Measurements from ENCODE around the gene FHIT.

The FHIT gene

DNA sequence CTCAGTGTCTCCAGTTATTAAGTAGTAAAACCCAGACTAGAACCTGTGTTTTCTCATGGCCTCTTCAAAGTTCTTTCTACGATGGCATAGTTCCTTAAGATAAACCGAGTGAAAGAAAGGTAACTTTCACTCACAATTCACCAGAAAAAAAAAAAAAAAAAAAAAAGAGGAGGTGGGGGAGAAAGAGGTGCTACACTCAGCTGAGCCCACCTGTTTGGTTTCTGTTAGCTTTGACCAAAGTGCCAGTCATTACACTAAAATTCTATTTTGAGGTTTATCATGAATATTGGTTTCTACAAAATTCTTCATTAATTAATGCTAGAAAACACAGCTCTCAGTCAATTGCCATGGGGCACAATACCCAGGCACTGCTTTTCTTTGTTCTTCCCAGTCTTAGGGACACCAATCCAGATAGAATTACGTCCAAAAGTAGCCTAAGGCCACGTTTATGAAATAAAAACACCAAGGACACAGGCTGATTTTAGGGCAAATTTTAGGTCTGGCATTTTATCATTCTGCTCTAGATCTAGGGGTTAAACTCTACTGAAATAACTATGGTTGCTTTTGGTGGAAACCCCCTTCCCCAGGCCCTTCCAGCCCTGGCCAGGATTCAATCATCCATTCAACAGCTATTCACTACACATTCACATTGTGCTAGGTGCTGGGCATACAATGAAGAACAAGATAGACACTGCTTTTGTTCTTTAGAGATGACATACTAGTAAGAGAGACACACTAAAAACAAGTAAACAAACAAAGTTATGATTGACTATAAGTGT, 1097.8 kb downstream of the FHIT start:
- no peak for FAIRE-seq
- TF ChIP-seq, protein P1, sequence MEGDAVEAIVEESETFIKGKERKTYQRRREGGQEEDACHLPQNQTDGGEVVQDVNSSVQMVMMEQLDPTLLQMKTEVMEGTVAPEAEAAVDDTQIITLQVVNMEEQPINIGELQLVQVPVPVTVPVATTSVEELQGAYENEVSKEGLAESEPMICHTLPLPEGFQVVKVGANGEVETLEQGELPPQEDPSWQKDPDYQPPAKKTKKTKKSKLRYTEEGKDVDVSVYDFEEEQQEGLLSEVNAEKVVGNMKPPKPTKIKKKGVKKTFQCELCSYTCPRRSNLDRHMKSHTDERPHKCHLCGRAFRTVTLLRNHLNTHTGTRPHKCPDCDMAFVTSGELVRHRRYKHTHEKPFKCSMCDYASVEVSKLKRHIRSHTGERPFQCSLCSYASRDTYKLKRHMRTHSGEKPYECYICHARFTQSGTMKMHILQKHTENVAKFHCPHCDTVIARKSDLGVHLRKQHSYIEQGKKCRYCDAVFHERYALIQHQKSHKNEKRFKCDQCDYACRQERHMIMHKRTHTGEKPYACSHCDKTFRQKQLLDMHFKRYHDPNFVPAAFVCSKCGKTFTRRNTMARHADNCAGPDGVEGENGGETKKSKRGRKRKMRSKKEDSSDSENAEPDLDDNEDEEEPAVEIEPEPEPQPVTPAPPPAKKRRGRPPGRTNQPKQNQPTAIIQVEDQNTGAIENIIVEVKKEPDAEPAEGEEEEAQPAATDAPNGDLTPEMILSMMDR (IDR thresholded peaks at IDR 0.05; ENCODE audit: insufficient read depth, missing control alignments) = no peak
- DNase-seq (ENCODE audit: insufficient read length, low spot score) = no peak

DNA sequence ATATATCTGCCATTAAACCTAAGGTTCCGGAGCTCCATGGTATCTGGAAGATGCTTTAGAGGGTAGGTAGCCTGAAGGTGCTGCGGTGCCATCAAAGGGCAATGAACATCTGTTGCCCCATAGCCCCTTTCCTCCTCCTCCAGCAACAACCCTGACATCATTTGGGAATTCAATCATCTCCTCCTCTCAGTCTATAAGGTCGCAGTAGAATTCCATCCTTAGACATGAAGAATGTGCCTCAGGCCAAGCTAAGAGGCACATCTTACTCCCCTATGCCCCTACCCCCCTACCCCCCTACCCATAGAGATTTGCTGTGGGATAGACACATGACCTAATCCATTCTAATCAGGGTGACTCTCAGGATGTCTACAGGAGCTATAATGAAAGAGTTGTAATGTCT, 1101.8 kb downstream of the FHIT start:
- TF ChIP-seq, protein P1 (IDR thresholded peaks at IDR 0.05; ENCODE audit: insufficient read depth, missing control alignments) = no peak
- FAIRE-seq = no peak
- no peak for DNase-seq (ENCODE audit: insufficient read length, low spot score)

DNA sequence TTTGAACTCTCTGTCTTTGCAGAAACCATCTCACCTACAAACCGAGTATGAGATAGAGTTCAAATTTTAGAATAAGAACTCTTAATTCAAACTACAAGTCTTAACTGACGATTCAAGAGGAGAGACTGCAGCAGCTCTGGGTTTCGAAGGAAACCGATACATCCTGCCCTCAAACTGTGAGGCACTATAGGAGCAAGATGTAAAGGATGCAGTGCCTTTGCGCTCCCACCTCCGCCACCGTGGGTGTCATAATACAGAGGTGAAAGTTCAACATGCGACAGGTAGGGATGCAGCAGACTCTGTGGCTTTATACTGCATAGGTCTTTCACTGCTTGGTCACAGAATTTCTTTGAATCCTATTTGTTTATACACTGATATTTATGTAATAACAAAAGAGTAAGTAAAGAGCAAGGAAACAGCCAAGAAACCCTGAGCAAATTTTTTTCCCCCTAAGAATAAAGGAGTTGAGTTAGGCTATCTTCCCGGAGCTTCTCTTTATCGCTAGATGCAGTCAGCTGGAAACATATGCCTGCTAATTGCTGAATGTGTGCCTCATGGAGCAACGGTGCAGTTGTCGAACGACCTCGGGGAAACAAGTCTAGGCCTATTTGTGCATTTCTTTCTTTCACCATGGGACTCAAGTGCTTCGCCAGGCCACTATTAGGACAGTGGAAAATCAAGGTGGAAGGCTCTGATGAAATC, 1103.9 kb downstream of the FHIT start:
- no peak for FAIRE-seq
- no peak for DNase-seq (ENCODE audit: insufficient read length, low spot score)

DNA sequence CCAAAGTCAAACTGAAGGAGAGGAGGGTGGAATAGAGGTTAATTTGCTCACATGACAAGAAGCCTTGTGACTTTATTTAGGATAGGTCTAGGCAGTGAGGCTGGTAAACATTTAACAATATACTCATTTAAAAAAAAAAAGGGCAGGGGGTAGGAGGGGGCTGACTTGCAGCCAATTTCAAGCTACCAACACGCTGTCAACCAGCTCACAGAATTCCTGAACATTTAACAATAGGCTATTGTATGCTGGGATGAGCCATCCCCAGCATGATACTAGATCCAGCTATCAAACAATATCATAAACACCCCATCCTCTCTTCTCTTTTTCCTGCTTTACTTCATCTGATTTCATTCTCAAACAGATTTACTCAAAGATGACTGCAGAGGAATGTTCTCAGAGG, 1105.1 kb downstream of the FHIT start:
- TF ChIP-seq, protein P1 (IDR thresholded peaks at IDR 0.05; ENCODE audit: insufficient read depth, missing control alignments) = no peak
- no peak for DNase-seq (ENCODE audit: insufficient read length, low spot score)
- no peak for FAIRE-seq

More for the DNA sequence above, 1103.9 kb downstream of the FHIT start:
- TF ChIP-seq, protein P1 (IDR thresholded peaks at IDR 0.05; ENCODE audit: insufficient read depth, missing control alignments) = no peak

DNA sequence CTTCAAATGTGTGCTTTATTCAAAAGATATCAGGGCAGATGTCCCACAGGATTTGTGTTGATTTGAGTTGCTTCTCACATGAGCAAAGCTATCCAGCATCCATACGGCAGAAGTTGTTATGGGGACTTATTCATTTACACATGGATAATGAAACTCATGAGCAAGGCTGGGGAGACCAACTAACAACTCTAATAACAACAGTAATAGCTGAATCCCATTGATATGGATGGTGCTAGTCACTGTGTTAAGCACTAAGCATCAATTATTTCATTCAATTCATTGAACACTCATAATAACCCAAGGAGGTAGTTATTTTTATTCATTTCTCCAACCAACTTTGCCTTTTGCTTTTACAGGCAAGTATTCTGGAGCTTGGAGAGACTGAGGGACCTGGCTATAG, 1107.2 kb downstream of the FHIT start:
- DNase-seq (ENCODE audit: insufficient read length, low spot score) (no peak), FAIRE-seq (no peak)
- TF ChIP-seq, protein P1 (IDR thresholded peaks at IDR 0.05; ENCODE audit: insufficient read depth, missing control alignments) = no peak

DNA sequence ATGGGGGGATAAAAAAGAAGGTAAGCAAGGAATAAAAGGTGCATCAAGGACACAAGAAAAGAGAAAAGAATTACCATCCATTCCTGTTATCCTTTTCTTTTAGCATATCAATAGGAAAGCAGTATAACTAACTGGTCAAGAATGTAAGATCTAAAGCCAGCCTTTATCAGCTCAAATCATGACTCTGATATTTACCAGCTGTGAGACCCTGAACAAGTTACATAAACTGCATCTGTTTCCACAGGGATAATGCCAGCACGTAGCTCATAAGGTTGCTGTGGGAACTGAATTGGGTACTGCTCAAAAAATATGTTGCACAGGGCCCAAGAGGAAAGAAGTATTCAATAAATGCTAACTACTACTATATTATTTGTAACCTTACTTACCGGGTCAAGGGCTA, 1109.2 kb downstream of the FHIT start:
- DNase-seq (ENCODE audit: insufficient read length, low spot score) (no peak), FAIRE-seq (no peak)
- TF ChIP-seq, protein P1 (IDR thresholded peaks at IDR 0.05; ENCODE audit: insufficient read depth, missing control alignments) = no peak

DNA sequence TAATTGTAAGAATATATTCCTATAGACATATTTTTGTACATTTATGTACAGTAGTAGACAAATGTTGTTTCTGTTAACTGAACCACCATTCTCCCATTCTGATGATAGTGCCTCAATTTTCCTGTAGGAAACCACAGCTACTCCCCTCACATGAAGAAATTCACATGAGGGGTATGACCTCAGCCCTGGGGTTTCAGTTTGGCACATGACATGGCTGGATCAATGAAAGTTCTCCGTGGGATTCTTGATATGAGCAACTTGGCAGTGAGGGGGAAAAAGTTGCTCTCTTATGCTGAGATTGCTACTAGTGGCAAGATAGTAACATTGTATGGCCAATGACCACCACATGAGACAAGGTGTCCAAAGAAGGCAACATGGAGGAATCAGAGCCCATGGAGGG, 1111.1 kb downstream of the FHIT start:
- TF ChIP-seq, protein P1 (IDR thresholded peaks at IDR 0.05; ENCODE audit: insufficient read depth, missing control alignments) = no peak
- FAIRE-seq = no peak

More for the DNA sequence above, 1111.1 kb downstream of the FHIT start:
- no peak for DNase-seq (ENCODE audit: insufficient read length, low spot score)

Data from D721Med (cell line).